A549 (cell line): ENCODE measurements around the gene MCTP1. TPM values are rescaled to one million over a fixed set of nuclear protein-coding genes. Genes with fewer than 3 reads are reported as not detected.

Experiments used
- ATAC-seq, 2 experiments: fragments of 200-7000 bp in 1 of 2; fragments of >200 bp in 1 of 2; cut with Nextera tagmentation in 1 of 2; cut with Tn5 transposase in 1 of 2; 3 replicates each; pipeline versions ENCODE4 v1.8.0 to v1.9.1; 2018 to 2020; ENCODE audit warnings: mild to moderate bottlenecking in 1 of 2, moderate library complexity in 1 of 2
- CTCF ChIA-PET: fragments of 300-600 bp; sonication (Branson Sonifier 250); formaldehyde crosslinking; extraction: SDS; loops from one replicate; lab custom pipeline; 2021; ENCODE audit warnings: antibody characterized with exemption, inconsistent platforms; lab: Yijun Ruan, JAX
- POLR2A ChIA-PET: fragments of 350-600 bp; formaldehyde crosslinking; extraction: SDS; loops from one replicate; lab custom pipeline; 2021; ENCODE audit warnings: antibody characterized with exemption, inconsistent platforms; lab: Yijun Ruan, JAX
- DNase-seq, 2 experiments: peaks; one replicate each; pipeline versions ENCODE4 v3.0.0 to v3.0.0-alpha.2; 2011 to 2016; ENCODE audit warnings: low read depth in 1 of 2, low spot score in 1 of 2
- FAIRE-seq: peaks from 2 replicates; lab custom pipeline; 2011; peaks lifted over from hg19 to GRCh38; lab: Jason Lieb, UNC
- H3K27ac ChIP-seq, 2 experiments: fragments of >200 bp; sonication (Bioruptor Twin); formaldehyde crosslinking; 3 replicates each; pipeline ENCODE4 v1.5.1; 2016 to 2017
- H3K4me1 ChIP-seq: fragments of >200 bp; sonication (Bioruptor Twin); formaldehyde crosslinking; 3 replicates; pipeline ENCODE4 v1.6.1; 2016
- H3K4me2 ChIP-seq: fragments of >200 bp; sonication (Bioruptor Twin); formaldehyde crosslinking; 3 replicates; pipeline ENCODE4 v1.6.1; 2016
- H3K4me3 ChIP-seq: fragments of >200 bp; sonication (Bioruptor Twin); formaldehyde crosslinking; 3 replicates; pipeline ENCODE4 v1.5.1; 2016
- H3K9me3 ChIP-seq: fragments of >200 bp; sonication (Bioruptor Twin); formaldehyde crosslinking; 3 replicates; pipeline ENCODE4 v1.6.1; 2016
- ATOH8 ChIP-seq: fragments of 250-450 bp; sonication (Bioruptor Pico); IDR thresholded peaks from 2 replicates; pipeline ENCODE4 v1.5.0; 2020; ENCODE audit warnings: low read depth, mild to moderate bottlenecking, moderate library complexity
- CBX8 ChIP-seq: fragments of 200-600 bp; sonication (generic); IDR thresholded peaks from 2 replicates; pipeline ENCODE4 v1.6.1; 2016
- CHD2 ChIP-seq: fragments of 150-350 bp; IDR thresholded peaks from 2 replicates; pipeline ENCODE4 v1.6.1; 2014; ENCODE audit warnings: low read length; ENCODE audit not compliant: partially characterized antibody
- E2F6 ChIP-seq: IDR thresholded peaks from 2 replicates; pipeline ENCODE4 v1.6.1; 2012; ENCODE audit warnings: low read depth, borderline replicate concordance
- ELK1 ChIP-seq: fragments of 150-350 bp; IDR thresholded peaks from 2 replicates; pipeline ENCODE4 v1.6.1; 2014; ENCODE audit warnings: low read depth, mild to moderate bottlenecking, low read length
- EP300 ChIP-seq, 2 experiments: fragments of >200 bp; sonication (Bioruptor Twin); formaldehyde crosslinking; IDR thresholded peaks; 2 replicates in 1 of 2; 3 replicates in 1 of 2; pipeline ENCODE4 v1.6.1; 2016 to 2017
- ESRRA ChIP-seq: fragments of 150-350 bp; IDR thresholded peaks from 2 replicates; pipeline ENCODE4 v1.6.1; 2014; ENCODE audit warnings: mild to moderate bottlenecking, low read length, borderline replicate concordance
- FOXS1 ChIP-seq: fragments of 250-450 bp; sonication (Bioruptor Pico); IDR thresholded peaks from 2 replicates; pipeline ENCODE4 v1.5.0; 2020; ENCODE audit warnings: mild to moderate bottlenecking, moderate library complexity
- GATA3 ChIP-seq: IDR thresholded peaks from 2 replicates; pipeline ENCODE4 v1.6.1; 2012; ENCODE audit warnings: borderline replicate concordance
- HEYL ChIP-seq: fragments of 250-450 bp; sonication (Bioruptor Pico); IDR thresholded peaks from 2 replicates; pipeline ENCODE4 v1.8.0; 2021; ENCODE audit warnings: mild to moderate bottlenecking, moderate library complexity
- HOXB5 ChIP-seq: fragments of 250-450 bp; sonication (Bioruptor Pico); IDR thresholded peaks from 2 replicates; pipeline ENCODE4 v1.5.0; 2020; ENCODE audit warnings: mild to moderate bottlenecking, moderate library complexity
- JUNB ChIP-seq: fragments of >200 bp; sonication (Bioruptor Twin); formaldehyde crosslinking; IDR thresholded peaks from 2 replicates; pipeline ENCODE4 v1.6.1; 2016
- MAX ChIP-seq: IDR thresholded peaks from 2 replicates; pipeline ENCODE4 v1.6.1; 2012
- PHF8 ChIP-seq: fragments of 200-600 bp; sonication (generic); IDR thresholded peaks from 2 replicates; pipeline ENCODE4 v1.6.1; 2016; ENCODE audit warnings: low read depth, mild to moderate bottlenecking, antibody characterized with exemption, moderate library complexity, borderline replicate concordance
- POLR2A ChIP-seq: IDR thresholded peaks from 2 replicates; pipeline ENCODE4 v1.6.1; 2012; ENCODE audit warnings: mild to moderate bottlenecking, low read length
- RAD21 ChIP-seq, 2 experiments: fragments of >200 bp in 1 of 2; sonication (Bioruptor Twin) in 1 of 2; formaldehyde crosslinking in 1 of 2; IDR thresholded peaks in 1 of 2; conservative IDR thresholded peaks in 1 of 2; 2 replicates in 1 of 2; 3 replicates in 1 of 2; pipeline ENCODE4 v1.6.1; 2012 to 2018; ENCODE audit warnings: inconsistent platforms in 1 of 2
- RARB ChIP-seq: fragments of 250-450 bp; sonication (Bioruptor Pico); IDR thresholded peaks from 2 replicates; pipeline ENCODE4 v1.8.0; 2021; ENCODE audit warnings: mild to moderate bottlenecking, moderate library complexity
- RCOR1 ChIP-seq: fragments of 150-350 bp; IDR thresholded peaks from 2 replicates; pipeline ENCODE4 v1.6.1; 2014; ENCODE audit warnings: antibody characterized with exemption, low read length, low read depth
- RFX5 ChIP-seq: fragments of 450-650 bp; IDR thresholded peaks from 2 replicates; pipeline ENCODE4 v1.7.1; 2014; ENCODE audit warnings: antibody characterized with exemption, mild to moderate bottlenecking, moderate library complexity
- RNF2 ChIP-seq: fragments of 200-600 bp; sonication (generic); IDR thresholded peaks from 2 replicates; pipeline ENCODE4 v1.6.1; 2016; ENCODE audit warnings: low read depth, mild to moderate bottlenecking, antibody characterized with exemption, moderate library complexity, borderline replicate concordance
- SMC3 ChIP-seq: fragments of >200 bp; sonication (Bioruptor Twin); formaldehyde crosslinking; IDR thresholded peaks from 3 replicates; pipeline ENCODE4 v1.6.1; 2018; ENCODE audit warnings: inconsistent platforms
- TFCP2L1 ChIP-seq: fragments of 250-450 bp; sonication (Bioruptor Pico); IDR thresholded peaks from 2 replicates; pipeline ENCODE4 v1.5.0; 2021; ENCODE audit warnings: mild to moderate bottlenecking
- ZFP36 ChIP-seq: fragments of 450-650 bp; IDR thresholded peaks from 2 replicates; pipeline ENCODE4 v1.6.1; 2014; ENCODE audit warnings: borderline replicate concordance; ENCODE audit not compliant: partially characterized antibody
- ZSCAN20 ChIP-seq: fragments of 250-450 bp; sonication (Bioruptor Pico); IDR thresholded peaks from 2 replicates; pipeline ENCODE4 v1.8.0; 2022; ENCODE audit warnings: mild to moderate bottlenecking, moderate library complexity
- WGBS: methylation state at CpG from one replicate; pipeline ENCODE4 v1.1.6; 2017; ENCODE audit errors: missing lambda C conversion rate; 5-methylcytosine and 5-hydroxymethylcytosine counted together
- polyA plus RNA-seq, 4 experiments: library from polyadenylated mRNA; depleted of rRNA in 3 of 4; stranded (reverse); fragments of >200 nt; fragmentation: RNase III in 1 of 4; extraction: RNeasy Plus Mini Kit Qiagen cat#74134 plus additional on column Dnase treatment in 1 of 4; gene quantifications; 2 replicates in 3 of 4; 3 replicates in 1 of 4; pipeline ENCODE4 v1.2.3, GENCODE V29; 2011 to 2017
- TF ChIP-seq, protein P1 (sequence below): IDR thresholded peaks from 2 replicates; pipeline ENCODE4 v1.6.1; 2012
- TF ChIP-seq, protein P2 (sequence below): fragments of >200 bp; sonication (Bioruptor Twin); formaldehyde crosslinking; IDR thresholded peaks from 3 replicates; pipeline ENCODE4 v1.6.1; 2016

The MCTP1 gene
- polyA plus RNA-seq, 2 of the 4 experiments (the other 2 are of a cell fraction): 5.4 to 6.9 TPM

- 91% methylated on average over 2 of the region's 2 CpGs for WGBS
- FAIRE-seq (no peak), ATAC-seq (no peak), DNase-seq (no peak)
- no peaks in the 10 kb centered on the region for H3K9me3 ChIP-seq
- no peaks in the 10 kb centered on the region for H3K4me1 ChIP-seq
- TF ChIP-seq FOXS1 (CRISPR knock-in tag): no peak
- no peak for TF ChIP-seq MAX
- TF ChIP-seq RNF2: no peak
- TF ChIP-seq EP300 (IDR thresholded peaks at IDR 0.05): no peak
- no peak for TF ChIP-seq SMC3
- TF ChIP-seq E2F6: no peak
- no peak for TF ChIP-seq ZSCAN20 (CRISPR knock-in tag)
- TF ChIP-seq PHF8: no peak
- no peak for TF ChIP-seq POLR2A
- no peak for TF ChIP-seq JUNB
- no peak for TF ChIP-seq HEYL
- TF ChIP-seq, protein P1, sequence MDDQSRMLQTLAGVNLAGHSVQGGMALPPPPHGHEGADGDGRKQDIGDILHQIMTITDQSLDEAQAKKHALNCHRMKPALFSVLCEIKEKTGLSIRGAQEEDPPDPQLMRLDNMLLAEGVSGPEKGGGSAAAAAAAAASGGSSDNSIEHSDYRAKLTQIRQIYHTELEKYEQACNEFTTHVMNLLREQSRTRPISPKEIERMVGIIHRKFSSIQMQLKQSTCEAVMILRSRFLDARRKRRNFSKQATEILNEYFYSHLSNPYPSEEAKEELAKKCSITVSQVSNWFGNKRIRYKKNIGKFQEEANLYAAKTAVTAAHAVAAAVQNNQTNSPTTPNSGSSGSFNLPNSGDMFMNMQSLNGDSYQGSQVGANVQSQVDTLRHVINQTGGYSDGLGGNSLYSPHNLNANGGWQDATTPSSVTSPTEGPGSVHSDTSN: no peak
- no peak for TF ChIP-seq CBX8
- TF ChIP-seq TFCP2L1 (CRISPR knock-in tag): no peak
- no peak for TF ChIP-seq HOXB5 (CRISPR knock-in tag)
- no peak for TF ChIP-seq ESRRA
- TF ChIP-seq ZFP36: no peak
- no peak for TF ChIP-seq RAD21 (conservative IDR thresholded peaks at IDR 0.05 in 1 of 2, IDR thresholded peaks at IDR 0.05 in 1 of 2)
- TF ChIP-seq RFX5: no peak
- no peak overlapping the region for H3K4me2 ChIP-seq
- no peak overlapping the region for H3K4me3 ChIP-seq
- no peak overlapping the region for H3K27ac ChIP-seq
- CTCF ChIA-PET: interaction anchor here (1.0 kb wide), 1 partner anchor 13 kb away, joined by 3 read pairs; no protein-coding TSS in a partner anchor
- POLR2A ChIA-PET: no interaction called here
Measured at GRCh38 chr5:95063492-95063891, 221.4 kb downstream of the MCTP1 start.

DNA sequence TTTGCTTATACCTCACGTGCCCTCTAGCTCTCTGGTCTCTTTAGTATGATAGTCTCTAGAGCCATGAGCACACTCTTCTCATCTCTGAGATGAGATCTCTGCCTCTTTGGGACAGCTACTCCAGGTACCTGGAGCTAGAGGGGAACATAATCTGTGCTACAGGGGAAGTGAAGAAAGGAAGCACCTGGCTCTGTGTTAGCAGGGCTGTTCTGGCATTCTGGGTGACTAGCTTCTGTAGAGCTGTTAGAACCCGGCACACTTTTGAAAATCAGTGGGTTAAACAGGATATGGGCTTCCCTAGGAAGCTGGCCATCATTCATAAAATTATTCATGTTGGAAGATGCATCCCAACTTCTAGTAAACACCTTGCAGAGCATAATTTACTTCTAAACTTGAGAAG, 224.8 kb downstream of the MCTP1 start:
- H3K9me3 ChIP-seq: no peaks in the 10 kb centered on the region
- H3K4me2 ChIP-seq: no peak overlapping the region
- TF ChIP-seq HEYL: no peak
- no peak for TF ChIP-seq MAX
- no peak for TF ChIP-seq ELK1
- TF ChIP-seq, all 56 proteins: peak for 0
- ATAC-seq (no peak), DNase-seq (no peak), FAIRE-seq (no peak)
- no peak overlapping the region for H3K27ac ChIP-seq
- ChIA-PET POLR2A (no interaction called here), CTCF (no interaction called here)
- H3K4me3 ChIP-seq: no peak overlapping the region
- WGBS: 30% methylated on average over 2 of the region's 2 CpGs
- no peaks in the 10 kb centered on the region for H3K4me1 ChIP-seq

GRCh38 chr5:95059636-95060035, 225.3 kb downstream of the MCTP1 start:
- no peak for TF ChIP-seq RCOR1
- no peak for TF ChIP-seq HOXB5 (CRISPR knock-in tag)
- TF ChIP-seq GATA3: no peak
- TF ChIP-seq RARB (CRISPR knock-in tag): no peak
- no peak for TF ChIP-seq PHF8
- TF ChIP-seq ATOH8: no peak
- TF ChIP-seq RAD21 (conservative IDR thresholded peaks at IDR 0.05 in 1 of 2, IDR thresholded peaks at IDR 0.05 in 1 of 2): no peak
- TF ChIP-seq, protein P2, sequence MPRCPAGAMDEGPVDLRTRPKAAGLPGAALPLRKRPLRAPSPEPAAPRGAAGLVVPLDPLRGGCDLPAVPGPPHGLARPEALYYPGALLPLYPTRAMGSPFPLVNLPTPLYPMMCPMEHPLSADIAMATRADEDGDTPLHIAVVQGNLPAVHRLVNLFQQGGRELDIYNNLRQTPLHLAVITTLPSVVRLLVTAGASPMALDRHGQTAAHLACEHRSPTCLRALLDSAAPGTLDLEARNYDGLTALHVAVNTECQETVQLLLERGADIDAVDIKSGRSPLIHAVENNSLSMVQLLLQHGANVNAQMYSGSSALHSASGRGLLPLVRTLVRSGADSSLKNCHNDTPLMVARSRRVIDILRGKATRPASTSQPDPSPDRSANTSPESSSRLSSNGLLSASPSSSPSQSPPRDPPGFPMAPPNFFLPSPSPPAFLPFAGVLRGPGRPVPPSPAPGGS: no peak
- no peak for TF ChIP-seq HEYL
- TF ChIP-seq CHD2: no peak
- ChIA-PET POLR2A (no interaction called here), CTCF (no interaction called here)
- Histone ChIP-seq H3K4me1 (no peaks in the 10 kb centered on the region), H3K4me3 (no peak overlapping the region), H3K27ac (no peak overlapping the region), H3K4me2 (no peak overlapping the region), H3K9me3 (no peaks in the 10 kb centered on the region)
- ATAC-seq (no peak; a peak in 1 of 6 replicates), FAIRE-seq (no peak), DNase-seq (no peak)
